Liver (tissue), 9 donors: ENCODE results near the gene REG3G. TPM values are rescaled to one million over a fixed set of nuclear protein-coding genes. Genes with fewer than 3 reads are reported as not detected.

Source experiments
- DNase-seq: peaks from one replicate; pipeline ENCODE4 v3.0.0-alpha.2; 2017; ENCODE audit warnings: low spot score
- H3K27ac ChIP-seq, 2 donors: one replicate each; pipeline ENCODE4 v1.7.0; 2013; ENCODE audit warnings: inconsistent platforms in 2 of 2, low read length in 2 of 2, control low read depth in 1 of 2, low read depth in 1 of 2, mild to moderate bottlenecking in 1 of 2
- H3K27me3 ChIP-seq, 4 donors: one replicate each; pipeline versions ENCODE4 v1.6.1 to v1.7.0; 2013; ENCODE audit warnings: low read length in 3 of 4, inconsistent platforms in 1 of 4, mild to moderate bottlenecking in 1 of 4, moderate library complexity in 1 of 4; ENCODE audit not compliant: control insufficient read depth in 4 of 4, insufficient read depth in 4 of 4
- H3K36me3 ChIP-seq, 4 donors: one replicate each; pipeline versions ENCODE4 v1.6.1 to v1.7.0; 2013; ENCODE audit warnings: low read length in 3 of 4, mild to moderate bottlenecking in 3 of 4, low read depth in 1 of 4, moderate library complexity in 1 of 4; ENCODE audit not compliant: control insufficient read depth in 4 of 4, insufficient read depth in 3 of 4
- H3K4me1 ChIP-seq, 4 donors: one replicate each; pipeline versions ENCODE4 v1.6.1 to v1.7.0; 2013; ENCODE audit warnings: low read length in 3 of 4, mild to moderate bottlenecking in 3 of 4, moderate library complexity in 1 of 4; ENCODE audit not compliant: control insufficient read depth in 4 of 4, insufficient read depth in 4 of 4
- H3K4me3 ChIP-seq, 3 donors: one replicate each; pipeline versions ENCODE4 v1.6.1 to v1.7.0; 2013; ENCODE audit warnings: low read length in 3 of 3, control low read depth in 1 of 3, low read depth in 1 of 3, mild to moderate bottlenecking in 1 of 3
- H3K9ac ChIP-seq, 2 donors: one replicate each; pipeline ENCODE4 v1.7.0; 2013; ENCODE audit warnings: low read length in 2 of 2, mild to moderate bottlenecking in 2 of 2, moderate library complexity in 2 of 2, control low read depth in 1 of 2, low read depth in 1 of 2
- H3K9me3 ChIP-seq, 4 donors: one replicate each; pipeline versions ENCODE4 v1.6.1 to v1.7.0; 2013; ENCODE audit warnings: low read length in 3 of 4; ENCODE audit not compliant: control insufficient read depth in 4 of 4
- EGR1 ChIP-seq, 2 donors: IDR thresholded peaks; 2 replicates each; pipeline ENCODE4 v1.6.1; 2016 to 2018; ENCODE audit warnings: antibody characterized with exemption in 2 of 2, low read depth in 2 of 2
- FOXA1 ChIP-seq: IDR thresholded peaks from 2 replicates; pipeline ENCODE4 v1.6.1; 2016; ENCODE audit warnings: antibody characterized with exemption
- FOXA2 ChIP-seq: IDR thresholded peaks from 2 replicates; pipeline ENCODE4 v1.6.1; 2016; ENCODE audit warnings: antibody characterized with exemption
- GABPA ChIP-seq, 2 donors: IDR thresholded peaks in 1 of 2; conservative IDR thresholded peaks in 1 of 2; 2 replicates each; pipeline ENCODE4 v1.6.1; 2016; ENCODE audit warnings: antibody characterized with exemption in 2 of 2, mild to moderate bottlenecking in 1 of 2, moderate library complexity in 1 of 2
- HNF4A ChIP-seq, 2 donors: conservative IDR thresholded peaks; 2 replicates each; pipeline ENCODE4 v1.6.1; 2016; ENCODE audit warnings: antibody characterized with exemption in 2 of 2, mild to moderate bottlenecking in 2 of 2
- HNF4G ChIP-seq: IDR thresholded peaks from 2 replicates; pipeline ENCODE4 v1.6.1; 2016; ENCODE audit warnings: antibody characterized with exemption
- JUND ChIP-seq, 2 donors: IDR thresholded peaks; 2 replicates each; pipeline ENCODE4 v1.6.1; 2016; ENCODE audit warnings: antibody characterized with exemption in 2 of 2
- NR2F2 ChIP-seq: IDR thresholded peaks from 2 replicates; pipeline ENCODE4 v1.6.1; 2016; ENCODE audit warnings: antibody characterized with exemption
- RAD21 ChIP-seq, 2 donors: IDR thresholded peaks; 2 replicates each; pipeline ENCODE4 v1.6.1; 2016; ENCODE audit warnings: antibody characterized with exemption in 2 of 2, mild to moderate bottlenecking in 2 of 2
- RXRA ChIP-seq, 2 donors: IDR thresholded peaks; 2 replicates each; pipeline ENCODE4 v1.6.1; 2017 to 2018; ENCODE audit warnings: antibody characterized with exemption in 2 of 2, mild to moderate bottlenecking in 1 of 2
- SP1 ChIP-seq: IDR thresholded peaks from 2 replicates; pipeline ENCODE4 v1.6.1; 2018; ENCODE audit warnings: antibody characterized with exemption, mild to moderate bottlenecking
- TAF1 ChIP-seq: conservative IDR thresholded peaks from 2 replicates; pipeline ENCODE4 v1.6.1; 2016; ENCODE audit warnings: antibody characterized with exemption, mild to moderate bottlenecking
- YY1 ChIP-seq: IDR thresholded peaks from 2 replicates; pipeline ENCODE4 v1.6.1; 2016; ENCODE audit warnings: antibody characterized with exemption, mild to moderate bottlenecking
- WGBS: extraction: QIAGEN DNeasy Blood & Tissue Kit; methylation state at CpG from one replicate; pipeline ENCODE4 v1.1.7; 2013; 5-methylcytosine and 5-hydroxymethylcytosine counted together
- polyA plus RNA-seq, 2 donors: library from polyadenylated mRNA; stranded (reverse) in 1 of 2; unstranded in 1 of 2; fragments of 200-250 nt in 1 of 2; fragments of >200 nt in 1 of 2; fragmentation: Nextera tagmentation in 1 of 2; extraction: Ambion mirVana in 1 of 2; gene quantifications; one replicate each; pipeline versions ENCODE4 v1.2.1 to v1.2.3, GENCODE V29; 2013 to 2015
- total RNA-seq, 2 donors: library from RNA; depleted of rRNA; stranded (reverse); fragments of >200 nt; gene quantifications; one replicate each; pipeline ENCODE4 v1.2.3, GENCODE V29; 2014
- TF ChIP-seq, protein P1 (sequence below): IDR thresholded peaks from 2 replicates; pipeline ENCODE4 v1.6.1; 2016; ENCODE audit warnings: antibody characterized with exemption
- TF ChIP-seq, protein P2 (sequence below): fragments of 150-350 bp; IDR thresholded peaks from 2 replicates; pipeline ENCODE4 v1.5.1; 2017; ENCODE audit warnings: improper control_type of control experiment, low read depth, low read length; ENCODE audit not compliant: missing input control
- TF ChIP-seq, protein P3 (sequence below): IDR thresholded peaks from 2 replicates; pipeline ENCODE4 v1.6.1; 2016; ENCODE audit warnings: antibody characterized with exemption
- TF ChIP-seq, protein P4 (sequence below): IDR thresholded peaks from 2 replicates; pipeline ENCODE4 v1.6.1; 2016; ENCODE audit warnings: antibody characterized with exemption
- TF ChIP-seq, protein P5 (sequence below): IDR thresholded peaks from 2 replicates; pipeline ENCODE4 v1.6.1; 2016; ENCODE audit warnings: antibody characterized with exemption, mild to moderate bottlenecking
- donor health status: healthy.
- donor health status: healthy.
- donor health status: healthy.
- donor health status: healthy.
- donor health status: healthy.

REG3G gene
- total and polyA plus RNA-seq, 4 donors: 0.28 TPM; not detected in 3

DNA sequence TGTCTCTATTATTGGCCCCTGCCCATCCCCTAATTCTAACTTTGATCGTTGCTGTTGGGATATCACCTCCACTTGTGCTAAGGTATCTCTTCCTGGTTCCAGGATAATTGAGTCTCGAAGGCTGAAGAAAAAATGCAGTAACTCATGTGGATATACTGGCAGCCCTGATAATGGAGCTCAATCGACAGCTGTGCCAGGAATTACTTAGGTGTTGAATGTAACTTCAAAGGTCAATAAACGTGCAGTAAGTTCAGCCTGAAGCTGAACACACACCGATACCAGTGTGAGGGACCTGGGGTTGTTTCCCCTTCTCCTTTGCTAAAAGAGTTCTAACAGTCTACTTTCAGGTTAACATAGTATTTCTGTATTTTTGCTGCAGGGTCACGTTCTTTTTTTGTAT lies 11.9 kb upstream of the REG3G start:
- TF ChIP-seq, protein P1, sequence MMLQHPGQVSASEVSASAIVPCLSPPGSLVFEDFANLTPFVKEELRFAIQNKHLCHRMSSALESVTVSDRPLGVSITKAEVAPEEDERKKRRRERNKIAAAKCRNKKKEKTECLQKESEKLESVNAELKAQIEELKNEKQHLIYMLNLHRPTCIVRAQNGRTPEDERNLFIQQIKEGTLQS: no peak
- TF ChIP-seq GABPA (IDR thresholded peaks at IDR 0.05 in 1 of 2, conservative IDR thresholded peaks at IDR 0.05 in 1 of 2): no peak
- no peak for TF ChIP-seq NR2F2
- TF ChIP-seq, protein P2, sequence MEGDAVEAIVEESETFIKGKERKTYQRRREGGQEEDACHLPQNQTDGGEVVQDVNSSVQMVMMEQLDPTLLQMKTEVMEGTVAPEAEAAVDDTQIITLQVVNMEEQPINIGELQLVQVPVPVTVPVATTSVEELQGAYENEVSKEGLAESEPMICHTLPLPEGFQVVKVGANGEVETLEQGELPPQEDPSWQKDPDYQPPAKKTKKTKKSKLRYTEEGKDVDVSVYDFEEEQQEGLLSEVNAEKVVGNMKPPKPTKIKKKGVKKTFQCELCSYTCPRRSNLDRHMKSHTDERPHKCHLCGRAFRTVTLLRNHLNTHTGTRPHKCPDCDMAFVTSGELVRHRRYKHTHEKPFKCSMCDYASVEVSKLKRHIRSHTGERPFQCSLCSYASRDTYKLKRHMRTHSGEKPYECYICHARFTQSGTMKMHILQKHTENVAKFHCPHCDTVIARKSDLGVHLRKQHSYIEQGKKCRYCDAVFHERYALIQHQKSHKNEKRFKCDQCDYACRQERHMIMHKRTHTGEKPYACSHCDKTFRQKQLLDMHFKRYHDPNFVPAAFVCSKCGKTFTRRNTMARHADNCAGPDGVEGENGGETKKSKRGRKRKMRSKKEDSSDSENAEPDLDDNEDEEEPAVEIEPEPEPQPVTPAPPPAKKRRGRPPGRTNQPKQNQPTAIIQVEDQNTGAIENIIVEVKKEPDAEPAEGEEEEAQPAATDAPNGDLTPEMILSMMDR: no peak
- TF ChIP-seq SP1: no peak
- no peak for TF ChIP-seq RXRA (IDR thresholded peaks at IDR 0.05)
- TF ChIP-seq RAD21 (IDR thresholded peaks at IDR 0.05): no peak
- no peak for TF ChIP-seq FOXA2
- no peak for TF ChIP-seq YY1
- no peak for TF ChIP-seq EGR1 (IDR thresholded peaks at IDR 0.05; ENCODE audit: low read depth in 2 of 2)
- TF ChIP-seq HNF4G: no peak
- TF ChIP-seq JUND (IDR thresholded peaks at IDR 0.05): no peak
- TF ChIP-seq, protein P3, sequence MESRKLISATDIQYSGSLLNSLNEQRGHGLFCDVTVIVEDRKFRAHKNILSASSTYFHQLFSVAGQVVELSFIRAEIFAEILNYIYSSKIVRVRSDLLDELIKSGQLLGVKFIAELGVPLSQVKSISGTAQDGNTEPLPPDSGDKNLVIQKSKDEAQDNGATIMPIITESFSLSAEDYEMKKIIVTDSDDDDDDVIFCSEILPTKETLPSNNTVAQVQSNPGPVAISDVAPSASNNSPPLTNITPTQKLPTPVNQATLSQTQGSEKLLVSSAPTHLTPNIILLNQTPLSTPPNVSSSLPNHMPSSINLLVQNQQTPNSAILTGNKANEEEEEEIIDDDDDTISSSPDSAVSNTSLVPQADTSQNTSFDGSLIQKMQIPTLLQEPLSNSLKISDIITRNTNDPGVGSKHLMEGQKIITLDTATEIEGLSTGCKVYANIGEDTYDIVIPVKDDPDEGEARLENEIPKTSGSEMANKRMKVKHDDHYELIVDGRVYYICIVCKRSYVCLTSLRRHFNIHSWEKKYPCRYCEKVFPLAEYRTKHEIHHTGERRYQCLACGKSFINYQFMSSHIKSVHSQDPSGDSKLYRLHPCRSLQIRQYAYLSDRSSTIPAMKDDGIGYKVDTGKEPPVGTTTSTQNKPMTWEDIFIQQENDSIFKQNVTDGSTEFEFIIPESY: no peak
- no peak for TF ChIP-seq HNF4A (conservative IDR thresholded peaks at IDR 0.05)
- TF ChIP-seq, protein P4, sequence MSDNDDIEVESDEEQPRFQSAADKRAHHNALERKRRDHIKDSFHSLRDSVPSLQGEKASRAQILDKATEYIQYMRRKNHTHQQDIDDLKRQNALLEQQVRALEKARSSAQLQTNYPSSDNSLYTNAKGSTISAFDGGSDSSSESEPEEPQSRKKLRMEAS: no peak
- no peak for TF ChIP-seq FOXA1
- no peak for TF ChIP-seq TAF1
- TF ChIP-seq, protein P5, sequence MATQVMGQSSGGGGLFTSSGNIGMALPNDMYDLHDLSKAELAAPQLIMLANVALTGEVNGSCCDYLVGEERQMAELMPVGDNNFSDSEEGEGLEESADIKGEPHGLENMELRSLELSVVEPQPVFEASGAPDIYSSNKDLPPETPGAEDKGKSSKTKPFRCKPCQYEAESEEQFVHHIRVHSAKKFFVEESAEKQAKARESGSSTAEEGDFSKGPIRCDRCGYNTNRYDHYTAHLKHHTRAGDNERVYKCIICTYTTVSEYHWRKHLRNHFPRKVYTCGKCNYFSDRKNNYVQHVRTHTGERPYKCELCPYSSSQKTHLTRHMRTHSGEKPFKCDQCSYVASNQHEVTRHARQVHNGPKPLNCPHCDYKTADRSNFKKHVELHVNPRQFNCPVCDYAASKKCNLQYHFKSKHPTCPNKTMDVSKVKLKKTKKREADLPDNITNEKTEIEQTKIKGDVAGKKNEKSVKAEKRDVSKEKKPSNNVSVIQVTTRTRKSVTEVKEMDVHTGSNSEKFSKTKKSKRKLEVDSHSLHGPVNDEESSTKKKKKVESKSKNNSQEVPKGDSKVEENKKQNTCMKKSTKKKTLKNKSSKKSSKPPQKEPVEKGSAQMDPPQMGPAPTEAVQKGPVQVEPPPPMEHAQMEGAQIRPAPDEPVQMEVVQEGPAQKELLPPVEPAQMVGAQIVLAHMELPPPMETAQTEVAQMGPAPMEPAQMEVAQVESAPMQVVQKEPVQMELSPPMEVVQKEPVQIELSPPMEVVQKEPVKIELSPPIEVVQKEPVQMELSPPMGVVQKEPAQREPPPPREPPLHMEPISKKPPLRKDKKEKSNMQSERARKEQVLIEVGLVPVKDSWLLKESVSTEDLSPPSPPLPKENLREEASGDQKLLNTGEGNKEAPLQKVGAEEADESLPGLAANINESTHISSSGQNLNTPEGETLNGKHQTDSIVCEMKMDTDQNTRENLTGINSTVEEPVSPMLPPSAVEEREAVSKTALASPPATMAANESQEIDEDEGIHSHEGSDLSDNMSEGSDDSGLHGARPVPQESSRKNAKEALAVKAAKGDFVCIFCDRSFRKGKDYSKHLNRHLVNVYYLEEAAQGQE: no peak
- Histone ChIP-seq H3K27ac (no peak overlapping the region), H3K27me3 (no peaks in the 10 kb centered on the region), H3K4me3 (no peak overlapping the region), H3K36me3 (no peaks in the 10 kb centered on the region), H3K9me3 (no peaks in the 10 kb centered on the region), H3K9ac (no peak overlapping the region), H3K4me1 (no peaks in the 10 kb centered on the region)
- WGBS: 66% methylated on average over 6 of the region's 6 CpGs
- DNase-seq: no peak
